ENCODE measurements around the gene BAZ2B.

Gene BAZ2B

GRCh38 chr2:159460227-159460626 lies 156.1 kb downstream of the BAZ2B start:
- DNase-seq, result no peak

GRCh38 chr2:159459279-159459678 lies 157.1 kb downstream of the BAZ2B start:
- no peak for DNase-seq

- no peak for DNase-seq
Observed at GRCh38 chr2:159457589-159457988, 158.8 kb downstream of the BAZ2B start.

- no peak for DNase-seq
Observed at GRCh38 chr2:159456500-159457426, 159.6 kb downstream of the BAZ2B start.

GRCh38 chr2:159455330-159455918 lies 160.9 kb downstream of the BAZ2B start:
- no peak for DNase-seq

- no peak for DNase-seq
Observed at GRCh38 chr2:159454185-159454584, 162.2 kb downstream of the BAZ2B start.

- no peak for DNase-seq
Observed at GRCh38 chr2:159450180-159450579, 166.2 kb downstream of the BAZ2B start.

- no peak for DNase-seq
Observed at GRCh38 chr2:159449504-159450124, 166.7 kb downstream of the BAZ2B start.

GRCh38 chr2:159446817-159447216 lies 169.5 kb downstream of the BAZ2B start:
- no peak for DNase-seq

GRCh38 chr2:159446201-159446600 lies 170.1 kb downstream of the BAZ2B start:
- no peak for DNase-seq

- DNase-seq, result no peak
Observed at GRCh38 chr2:159445307-159445706, 171.0 kb downstream of the BAZ2B start.

GRCh38 chr2:159444754-159445153 lies 171.6 kb downstream of the BAZ2B start:
- DNase-seq, result no peak

- DNase-seq, result no peak
Observed at GRCh38 chr2:159442159-159442852, 174.0 kb downstream of the BAZ2B start.

- no peak for DNase-seq
Observed at GRCh38 chr2:159441182-159441581, 175.2 kb downstream of the BAZ2B start.

- DNase-seq, result no peak
Observed at GRCh38 chr2:159439421-159439820, 176.9 kb downstream of the BAZ2B start.

- DNase-seq, result no peak
Observed at GRCh38 chr2:159438720-159439353, 177.5 kb downstream of the BAZ2B start.

- no peak for DNase-seq
Observed at GRCh38 chr2:159438284-159438683, 178.1 kb downstream of the BAZ2B start.

GRCh38 chr2:159432610-159433009 lies 183.7 kb downstream of the BAZ2B start:
- DNase-seq, result no peak

GRCh38 chr2:159427048-159427447 lies 189.3 kb downstream of the BAZ2B start:
- no peak for DNase-seq

GRCh38 chr2:159419403-159419802 lies 196.9 kb downstream of the BAZ2B start:
- no peak for DNase-seq

- DNase-seq, result no peak
Observed at GRCh38 chr2:159411460-159411859, 204.9 kb downstream of the BAZ2B start.

GRCh38 chr2:159410276-159410675 lies 206.1 kb downstream of the BAZ2B start:
- DNase-seq, result no peak
